ENCODE measurements around the gene SDK1. TPM values are rescaled to one million over a fixed set of nuclear protein-coding genes. Genes with fewer than 3 reads are reported as not detected.

The SDK1 gene
- total and polyA plus RNA-seq, 2 of the 8 experiments (the other 6 are each of a cell fraction or from before 2014, with no cell fraction given) = 3.3 to 7.2 TPM

DNA sequence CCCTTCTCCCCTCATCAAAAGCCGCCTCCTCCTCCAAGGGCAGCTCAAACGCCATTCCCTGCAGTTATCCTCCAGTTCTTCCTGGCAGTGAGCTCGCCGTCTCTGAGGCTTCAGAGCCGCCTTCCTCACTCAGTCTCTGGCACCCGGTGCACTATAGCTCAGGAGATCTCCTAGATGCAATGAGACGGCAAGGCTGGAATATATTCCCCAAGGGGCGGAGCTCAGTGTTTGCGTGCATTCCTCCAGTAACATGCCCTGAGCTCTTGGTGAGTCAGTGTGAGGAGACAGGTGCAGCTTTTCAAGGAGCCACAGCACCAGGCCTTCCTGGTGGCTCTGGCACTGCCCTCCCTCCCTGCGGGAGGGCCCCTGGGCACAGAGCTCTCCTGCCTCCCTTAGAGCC is 868.4 kb downstream of the SDK1 start:
- H3K27ac ChIP-seq (ENCODE audit: low read depth, low read length) = no peak overlapping the region; the same call in 1 of the 2 replicates
- no peak overlapping the region for H3K18ac ChIP-seq (ENCODE audit: extremely low read depth, low read length)
- no peak overlapping the region for H4K5ac ChIP-seq (ENCODE audit: insufficient read length, low read depth, low read length)
- H4K8ac ChIP-seq (ENCODE audit: extremely low read depth, insufficient read depth, low read length) = no peak overlapping the region
- H3K36me3 ChIP-seq (ENCODE audit: control insufficient read depth in 2 of 4, insufficient read depth in 4 of 4, low read length in 3 of 4) = no peaks in the 10 kb centered on the region
- no peaks in the 10 kb centered on the region for H3K23me2 ChIP-seq (ENCODE audit: low read depth, low read length)
- H3K79me1 ChIP-seq (ENCODE audit: low read depth, low read length) = no peaks in the 10 kb centered on the region
- POLR2A ChIA-PET (ENCODE audit: partially characterized antibody) = no interaction called here
- peak overlapping the region; percentile 19; the same call in 1 of the 2 replicates for H2BK5ac ChIP-seq (ENCODE audit: low read depth, low read length)
- 83% methylated on average over 10 of the region's 10 CpGs; no CpG with 5 or more reads in 1 of the 2 experiments for WGBS, 2 experiments (ENCODE audit: extremely low coverage in 1 of 2, insufficient coverage in 1 of 2, insufficient read length in 1 of 2, insufficient replicate concordance in 2 of 2, low coverage in 1 of 2, low lambda C conversion rate in 2 of 2, missing lambda C conversion rate in 1 of 2)
- CTCF ChIA-PET (ENCODE audit: partially characterized antibody) = interaction anchor here (0.6 to 1.2 kb wide), 3 partner anchors 17 to 597 kb away, joined by 4 to 5 read pairs (median 4); no protein-coding TSS in a partner anchor
- H3K79me2 ChIP-seq (ENCODE audit: control insufficient read depth in 1 of 2, insufficient read depth in 2 of 2, low read length in 2 of 2) = no peaks in the 10 kb centered on the region
- peaks cover 0 to 6% (median 3%) of the 10 kb centered on the region in 4 experiments; a peak in 2 of 7 replicates for H3K4me1 ChIP-seq (replicated peaks in 1 of 4; ENCODE audit: control insufficient read depth in 3 of 4, insufficient read depth in 4 of 4, low read length in 3 of 4)
- H3K56ac ChIP-seq (replicated peaks; ENCODE audit: insufficient read length, low read depth, low read length) = no peak overlapping the region
- no peak overlapping the region for H4K91ac ChIP-seq (replicated peaks; ENCODE audit: insufficient read length, low read length)
- no peaks in the 10 kb centered on the region for H3K27me3 ChIP-seq (replicated peaks in 1 of 4; ENCODE audit: control insufficient read depth in 3 of 4, extremely low read depth in 1 of 4, insufficient read depth in 3 of 4, low read length in 3 of 4)
- no peaks in the 10 kb centered on the region for H3K9me3 ChIP-seq (ENCODE audit: insufficient read depth in 2 of 2, low read depth in 1 of 2, low read length in 1 of 2)
- no peak overlapping the region for H2BK12ac ChIP-seq (ENCODE audit: low read depth, low read length)
- H3K23ac ChIP-seq (ENCODE audit: insufficient read length) = no peak overlapping the region
- no peak overlapping the region for H3K14ac ChIP-seq (ENCODE audit: insufficient read length)
- TF ChIP-seq, protein P1, sequence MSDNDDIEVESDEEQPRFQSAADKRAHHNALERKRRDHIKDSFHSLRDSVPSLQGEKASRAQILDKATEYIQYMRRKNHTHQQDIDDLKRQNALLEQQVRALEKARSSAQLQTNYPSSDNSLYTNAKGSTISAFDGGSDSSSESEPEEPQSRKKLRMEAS (IDR thresholded peaks at IDR 0.05) = no peak
- TF ChIP-seq TCF12 (IDR thresholded peaks at IDR 0.05; ENCODE audit: low read depth, low read length) = no peak
- TF ChIP-seq KDM5A (IDR thresholded peaks at IDR 0.05; ENCODE audit: low read length) = no peak
- no peak for TF ChIP-seq NANOG (IDR thresholded peaks at IDR 0.05; ENCODE audit: insufficient read depth, low read depth, low read length, poor library complexity, severe bottlenecking)
- TF ChIP-seq, protein P2, sequence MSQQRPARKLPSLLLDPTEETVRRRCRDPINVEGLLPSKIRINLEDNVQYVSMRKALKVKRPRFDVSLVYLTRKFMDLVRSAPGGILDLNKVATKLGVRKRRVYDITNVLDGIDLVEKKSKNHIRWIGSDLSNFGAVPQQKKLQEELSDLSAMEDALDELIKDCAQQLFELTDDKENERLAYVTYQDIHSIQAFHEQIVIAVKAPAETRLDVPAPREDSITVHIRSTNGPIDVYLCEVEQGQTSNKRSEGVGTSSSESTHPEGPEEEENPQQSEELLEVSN (IDR thresholded peaks at IDR 0.05) = no peak
- TF ChIP-seq RBBP5 (IDR thresholded peaks at IDR 0.05; ENCODE audit: borderline replicate concordance, low read depth, low read length) = no peak
- no peak for TF ChIP-seq TAF1 (IDR thresholded peaks at IDR 0.05; ENCODE audit: low read depth, low read length)
- TF ChIP-seq KDM1A (IDR thresholded peaks at IDR 0.05; ENCODE audit: borderline replicate concordance, low read length) = no peak
- TF ChIP-seq TEAD4 (IDR thresholded peaks at IDR 0.05; ENCODE audit: low read depth, low read length) = no peak
- TF ChIP-seq, protein P3, sequence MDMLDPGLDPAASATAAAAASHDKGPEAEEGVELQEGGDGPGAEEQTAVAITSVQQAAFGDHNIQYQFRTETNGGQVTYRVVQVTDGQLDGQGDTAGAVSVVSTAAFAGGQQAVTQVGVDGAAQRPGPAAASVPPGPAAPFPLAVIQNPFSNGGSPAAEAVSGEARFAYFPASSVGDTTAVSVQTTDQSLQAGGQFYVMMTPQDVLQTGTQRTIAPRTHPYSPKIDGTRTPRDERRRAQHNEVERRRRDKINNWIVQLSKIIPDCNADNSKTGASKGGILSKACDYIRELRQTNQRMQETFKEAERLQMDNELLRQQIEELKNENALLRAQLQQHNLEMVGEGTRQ (IDR thresholded peaks at IDR 0.05; ENCODE audit: low read length) = no peak
- no peak for TF ChIP-seq GABPA (IDR thresholded peaks at IDR 0.05; ENCODE audit: borderline replicate concordance, insufficient read depth, low read length)
- H2AFZ ChIP-seq (ENCODE audit: low read length) = no peak overlapping the region
- no peak overlapping the region for H2BK120ac ChIP-seq (replicated peaks; ENCODE audit: low read depth, low read length)
- no peak overlapping the region for H3K4me3 ChIP-seq (ENCODE audit: extremely low read depth in 1 of 4, insufficient read depth in 2 of 4, low read depth in 3 of 4, low read length in 4 of 4)
- H2BK15ac ChIP-seq (ENCODE audit: low read length) = no peak overlapping the region
- no peak overlapping the region for H3K4ac ChIP-seq (replicated peaks; ENCODE audit: insufficient read length, low read depth, low read length)
- DNase-seq (ENCODE audit: low read depth in 1 of 2, low spot score in 2 of 2) (no peak), FAIRE-seq (no peak)
- no peaks in the 10 kb centered on the region for H4K20me1 ChIP-seq (replicated peaks in 1 of 2; ENCODE audit: control insufficient read depth in 1 of 2, insufficient read depth in 2 of 2, low read length in 2 of 2)
- no peak overlapping the region for H3K4me2 ChIP-seq (ENCODE audit: insufficient read depth in 1 of 2, low read depth in 2 of 2, low read length in 2 of 2)
- H2BK20ac ChIP-seq (ENCODE audit: low read length) = no peak overlapping the region
- H3K9ac ChIP-seq (replicated peaks in 1 of 4; ENCODE audit: extremely low read depth in 1 of 4, low read depth in 3 of 4, low read length in 3 of 4) = no peak overlapping the region
- H2AK5ac ChIP-seq (ENCODE audit: low read depth, low read length) = no peak overlapping the region
